ENCODE measurements around the gene TMEM132A. TPM values are rescaled to one million over a fixed set of nuclear protein-coding genes. Genes with fewer than 3 reads are reported as not detected.

The TMEM132A gene
- total and polyA plus RNA-seq, 10 donors, result 5.6 to 15.6 (median 10.5) TPM

GRCh38 chr11:60927600-60927999 is 3.3 kb downstream of the TMEM132A start:
- Histone ChIP-seq H3K4me1 (peaks cover 9 to 53% (median 40%) of the 10 kb centered on the region in 6 donors), H3K27me3 (replicated peaks in 1 of 7) (peaks cover 0 to 35% (median 15%) of the 10 kb centered on the region in 7 donors), H3K36me3 (peaks cover 0 to 11% (median 6%) of the 10 kb centered on the region in 6 donors), H3K27ac (no peak overlapping the region), H3K9me3 (no peaks in the 10 kb centered on the region), H3K4me3 (no peak overlapping the region)
- 85 to 89% (median 86%) methylated on average over 11 to 16 of the region's 16 CpGs for WGBS, 5 donors
- DNase-seq, result peak; percentile 70
- intact Hi-C loops (cut with DNase I; ENCODE audit: low total_unique reads), result no loop called here
- no peak for TF ChIP-seq CTCF (IDR thresholded peaks at IDR 0.05 in 8 of 11, conservative IDR thresholded peaks at IDR 0.05 in 3 of 11)
- TF ChIP-seq POLR2AphosphoS5 (IDR thresholded peaks at IDR 0.05), result no peak
- TF ChIP-seq POLR2A (IDR thresholded peaks at IDR 0.05), result no peak

- no peak overlapping the region for H3K4me3 ChIP-seq
- DNase-seq, result peak; percentile 73
- peaks cover 0 to 32% (median 15%) of the 10 kb centered on the region in 7 donors for H3K27me3 ChIP-seq (replicated peaks in 1 of 7)
- H3K9me3 ChIP-seq, result no peaks in the 10 kb centered on the region
- intact Hi-C loops (cut with DNase I; ENCODE audit: low total_unique reads), result no loop called here
- no peak overlapping the region for H3K27ac ChIP-seq
- WGBS, 5 donors, result 86 to 97% (median 91%) methylated on average over 5 to 20 of the region's 20 CpGs
- TF ChIP-seq CTCF (IDR thresholded peaks at IDR 0.05 in 8 of 11, conservative IDR thresholded peaks at IDR 0.05 in 3 of 11), result no peak
- TF ChIP-seq POLR2AphosphoS5 (IDR thresholded peaks at IDR 0.05), result peak in 1 of 3 donors; percentile 22
- peaks cover 0 to 2% (median 0%) of the 10 kb centered on the region in 6 donors for H3K36me3 ChIP-seq
- peaks cover 9 to 56% (median 42%) of the 10 kb centered on the region in 6 donors for H3K4me1 ChIP-seq
These were observed 4.3 kb downstream of the TMEM132A start for GRCh38 chr11:60928563-60929001.

GRCh38 chr11:60929764-60930163 is 5.5 kb downstream of the TMEM132A start:
- H3K4me1 ChIP-seq, result peaks cover 2 to 53% (median 34%) of the 10 kb centered on the region in 6 donors
- WGBS, 5 donors, result 81 to 89% (median 82%) methylated on average over 4 of the region's 4 CpGs
- DNase-seq, result no peak
- H3K27ac ChIP-seq, result no peak overlapping the region
- H3K4me3 ChIP-seq, result no peak overlapping the region
- intact Hi-C loops (cut with DNase I; ENCODE audit: low total_unique reads), result no loop called here
- no peaks in the 10 kb centered on the region for H3K9me3 ChIP-seq
- peaks cover 0 to 21% (median 4%) of the 10 kb centered on the region in 7 donors for H3K27me3 ChIP-seq (replicated peaks in 1 of 7)
- no peaks in the 10 kb centered on the region for H3K36me3 ChIP-seq
- no peak for TF ChIP-seq CTCF (IDR thresholded peaks at IDR 0.05 in 8 of 11, conservative IDR thresholded peaks at IDR 0.05 in 3 of 11)
- no peak for TF ChIP-seq POLR2A (IDR thresholded peaks at IDR 0.05)
- TF ChIP-seq POLR2AphosphoS5 (IDR thresholded peaks at IDR 0.05), result no peak

- TF ChIP-seq POLR2A (IDR thresholded peaks at IDR 0.05) (no peak), POLR2AphosphoS5 (IDR thresholded peaks at IDR 0.05) (peak in 1 of 3 donors; percentile 14)
- DNase-seq, result peak; percentile 65
- Histone ChIP-seq H3K27ac (peak overlapping the region in 1 of 8 donors; percentile 78), H3K4me1 (peaks cover 0 to 47% (median 28%) of the 10 kb centered on the region in 6 donors), H3K9me3 (no peaks in the 10 kb centered on the region), H3K36me3 (no peaks in the 10 kb centered on the region), H3K4me3 (no peak overlapping the region), H3K27me3 (replicated peaks in 1 of 7) (peaks cover 0 to 14% (median 0%) of the 10 kb centered on the region in 7 donors)
- WGBS, 5 donors, result 91 to 96% (median 93%) methylated on average over 4 of the region's 4 CpGs
- intact Hi-C loops (cut with DNase I; ENCODE audit: low total_unique reads), result no loop called here
These were observed 6.1 kb downstream of the TMEM132A start for GRCh38 chr11:60930394-60930793.

Data from spleen (tissue), 11 donors.